ENCODE data around the gene ATF3.

The ATF3 gene

GRCh38 chr1:212622467-212622866, 13.9 kb downstream of the ATF3 start:
- FAIRE-seq (no peak), DNase-seq (ENCODE audit: insufficient read length) (no peak)
- TF ChIP-seq TAF1 (IDR thresholded peaks at IDR 0.05; ENCODE audit: borderline replicate concordance, low read depth, low read length) = no peak

GRCh38 chr1:212622906-212623305, 14.3 kb downstream of the ATF3 start:
- TF ChIP-seq POLR2AphosphoS5 (IDR thresholded peaks at IDR 0.05; ENCODE audit: low read depth, low read length) (no peak), POLR2A (IDR thresholded peaks at IDR 0.05; ENCODE audit: low read depth, low read length) (no peak), TAF1 (IDR thresholded peaks at IDR 0.05; ENCODE audit: borderline replicate concordance, low read depth, low read length) (no peak)
- DNase-seq (ENCODE audit: insufficient read length) (no peak), FAIRE-seq (no peak)

GRCh38 chr1:212623603-212624002, 15.0 kb downstream of the ATF3 start:
- DNase-seq (ENCODE audit: insufficient read length) (no peak), FAIRE-seq (no peak)
- TF ChIP-seq TAF1 (IDR thresholded peaks at IDR 0.05; ENCODE audit: borderline replicate concordance, low read depth, low read length) (no peak), POLR2AphosphoS5 (IDR thresholded peaks at IDR 0.05; ENCODE audit: low read depth, low read length) (no peak), POLR2A (IDR thresholded peaks at IDR 0.05; ENCODE audit: low read depth, low read length) (no peak)

- no peak for FAIRE-seq
- no peak for DNase-seq (ENCODE audit: insufficient read length)
- no peak for TF ChIP-seq POLR2AphosphoS5 (IDR thresholded peaks at IDR 0.05; ENCODE audit: low read depth, low read length)
- no peak for TF ChIP-seq TAF1 (IDR thresholded peaks at IDR 0.05; ENCODE audit: borderline replicate concordance, low read depth, low read length)
- TF ChIP-seq POLR2A (IDR thresholded peaks at IDR 0.05; ENCODE audit: low read depth, low read length) = no peak
Observed at GRCh38 chr1:212624976-212625501, 16.5 kb downstream of the ATF3 start.

- DNase-seq (ENCODE audit: insufficient read length) (no peak), FAIRE-seq (no peak)
- TF ChIP-seq POLR2A (IDR thresholded peaks at IDR 0.05; ENCODE audit: low read depth, low read length) (no peak), POLR2AphosphoS5 (IDR thresholded peaks at IDR 0.05; ENCODE audit: low read depth, low read length) (no peak), TAF1 (IDR thresholded peaks at IDR 0.05; ENCODE audit: borderline replicate concordance, low read depth, low read length) (no peak)
Observed at GRCh38 chr1:212625781-212626450, 17.4 kb downstream of the ATF3 start.

- FAIRE-seq = no peak
- TF ChIP-seq POLR2A (IDR thresholded peaks at IDR 0.05; ENCODE audit: low read depth, low read length) = no peak
- TF ChIP-seq TAF1 (IDR thresholded peaks at IDR 0.05; ENCODE audit: borderline replicate concordance, low read depth, low read length) = no peak
- TF ChIP-seq POLR2AphosphoS5 (IDR thresholded peaks at IDR 0.05; ENCODE audit: low read depth, low read length) = no peak
- no peak for DNase-seq (ENCODE audit: insufficient read length)
Observed at GRCh38 chr1:212628046-212628445, 19.5 kb downstream of the ATF3 start.

GRCh38 chr1:212628813-212629415, 20.4 kb downstream of the ATF3 start:
- no peak for TF ChIP-seq POLR2AphosphoS5 (IDR thresholded peaks at IDR 0.05; ENCODE audit: low read depth, low read length)
- no peak for TF ChIP-seq POLR2A (IDR thresholded peaks at IDR 0.05; ENCODE audit: low read depth, low read length)
- no peak for TF ChIP-seq TAF1 (IDR thresholded peaks at IDR 0.05; ENCODE audit: borderline replicate concordance, low read depth, low read length)
- FAIRE-seq = no peak
- no peak for DNase-seq (ENCODE audit: insufficient read length)

- FAIRE-seq (no peak), DNase-seq (ENCODE audit: insufficient read length) (no peak)
- TF ChIP-seq TAF1 (IDR thresholded peaks at IDR 0.05; ENCODE audit: borderline replicate concordance, low read depth, low read length) = no peak
- TF ChIP-seq POLR2AphosphoS5 (IDR thresholded peaks at IDR 0.05; ENCODE audit: low read depth, low read length) = no peak
- no peak for TF ChIP-seq POLR2A (IDR thresholded peaks at IDR 0.05; ENCODE audit: low read depth, low read length)
Observed at GRCh38 chr1:212629450-212630157, 21.0 kb downstream of the ATF3 start.

GRCh38 chr1:212630158-212630900, 21.8 kb downstream of the ATF3 start:
- DNase-seq (ENCODE audit: insufficient read length) (peak; percentile 60), FAIRE-seq (peak; percentile 81)
- no peak for TF ChIP-seq POLR2A (IDR thresholded peaks at IDR 0.05; ENCODE audit: low read depth, low read length)
- no peak for TF ChIP-seq TAF1 (IDR thresholded peaks at IDR 0.05; ENCODE audit: borderline replicate concordance, low read depth, low read length)
- TF ChIP-seq POLR2AphosphoS5 (IDR thresholded peaks at IDR 0.05; ENCODE audit: low read depth, low read length) = no peak

- no peak for DNase-seq (ENCODE audit: insufficient read length)
- TF ChIP-seq POLR2A (IDR thresholded peaks at IDR 0.05; ENCODE audit: low read depth, low read length) (no peak), TAF1 (IDR thresholded peaks at IDR 0.05; ENCODE audit: borderline replicate concordance, low read depth, low read length) (no peak)
- FAIRE-seq = no peak
Observed at GRCh38 chr1:212633161-212633560, 24.6 kb downstream of the ATF3 start.

GRCh38 chr1:212634252-212634651, 25.7 kb downstream of the ATF3 start:
- no peak for FAIRE-seq

More at GRCh38 chr1:212634252-212634651, 25.7 kb downstream of the ATF3 start:
- no peak for DNase-seq (ENCODE audit: insufficient read length)
- TF ChIP-seq TAF1 (IDR thresholded peaks at IDR 0.05; ENCODE audit: borderline replicate concordance, low read depth, low read length) = no peak
- TF ChIP-seq POLR2AphosphoS5 (IDR thresholded peaks at IDR 0.05; ENCODE audit: low read depth, low read length) = no peak
- TF ChIP-seq POLR2A (IDR thresholded peaks at IDR 0.05; ENCODE audit: low read depth, low read length) = no peak
